ENCODE measurements around the gene LAMC3.

The LAMC3 gene

GRCh38 chr9:131095666-131096268 is 86.8 kb downstream of the LAMC3 start:
- H3K4me2 ChIP-seq, result no peak overlapping the region
- peaks cover 29% of the 10 kb centered on the region for H3K27me3 ChIP-seq (ENCODE audit: insufficient read depth, low read depth)
- no peaks in the 10 kb centered on the region for H3K36me3 ChIP-seq (ENCODE audit: insufficient read depth)
- H3K4me1 ChIP-seq (ENCODE audit: low read depth, poor library complexity, severe bottlenecking), result no peaks in the 10 kb centered on the region
- no peak for TF ChIP-seq CTCF (conservative IDR thresholded peaks at IDR 0.05; ENCODE audit: low read depth, low read length)
- no peak overlapping the region for H2AFZ ChIP-seq (ENCODE audit: low read depth)
- H3K27ac ChIP-seq, result no peak overlapping the region
- H3K79me2 ChIP-seq (ENCODE audit: insufficient read depth, low read depth), result no peaks in the 10 kb centered on the region
- H3K9ac ChIP-seq, result no peak overlapping the region
- H3K4me3 ChIP-seq (IDR thresholded peaks at IDR 0.05; ENCODE audit: insufficient read depth, low read depth, low read length), result no peak overlapping the region
- H4K20me1 ChIP-seq (ENCODE audit: insufficient read depth), result no peaks in the 10 kb centered on the region

GRCh38 chr9:131096269-131097125 is 87.5 kb downstream of the LAMC3 start, which contains the start of gene AIF1L:
Gene AIF1L, plus strand, starts transcription at chr9:131096531. Its CDS starts 99 bp downstream, at chr9:131096630.
- Histone ChIP-seq H3K4me3 (IDR thresholded peaks at IDR 0.05; ENCODE audit: insufficient read depth, low read depth, low read length) (no peak within 1 kb of the TSS), H3K27ac (no peak within 1 kb of the TSS), H3K4me2 (peak within 1 kb of the TSS; percentile 21; the same call in 1 of the 2 replicates), H3K4me1 (ENCODE audit: low read depth, poor library complexity, severe bottlenecking) (no peaks in the 10 kb centered on the region), H3K36me3 (ENCODE audit: insufficient read depth) (no peaks in the 10 kb centered on the region), H4K20me1 (ENCODE audit: insufficient read depth) (no peaks in the 10 kb centered on the region), H2AFZ (ENCODE audit: low read depth) (peak within 1 kb of the TSS; percentile 38; the same call in 1 of the 2 replicates), H3K9ac (no peak within 1 kb of the TSS), H3K27me3 (ENCODE audit: insufficient read depth, low read depth) (peaks cover 29% of the 10 kb centered on the region), H3K79me2 (ENCODE audit: insufficient read depth, low read depth) (no peaks in the 10 kb centered on the region)
- no peak for TF ChIP-seq CTCF (conservative IDR thresholded peaks at IDR 0.05; ENCODE audit: low read depth, low read length)

- no peak overlapping the region for H3K4me3 ChIP-seq (IDR thresholded peaks at IDR 0.05; ENCODE audit: insufficient read depth, low read depth, low read length)
- TF ChIP-seq CTCF (conservative IDR thresholded peaks at IDR 0.05; ENCODE audit: low read depth, low read length), result no peak
- peak overlapping the region; percentile 38; the same call in 1 of the 2 replicates for H2AFZ ChIP-seq (ENCODE audit: low read depth)
- peaks cover 29% of the 10 kb centered on the region for H3K27me3 ChIP-seq (ENCODE audit: insufficient read depth, low read depth)
- no peak overlapping the region for H3K27ac ChIP-seq
- no peaks in the 10 kb centered on the region for H3K4me1 ChIP-seq (ENCODE audit: low read depth, poor library complexity, severe bottlenecking)
- H4K20me1 ChIP-seq (ENCODE audit: insufficient read depth), result no peaks in the 10 kb centered on the region
- no peaks in the 10 kb centered on the region for H3K36me3 ChIP-seq (ENCODE audit: insufficient read depth)
- no peaks in the 10 kb centered on the region for H3K79me2 ChIP-seq (ENCODE audit: insufficient read depth, low read depth)
- no peak overlapping the region; the same call in 1 of the 2 replicates for H3K4me2 ChIP-seq
- no peak overlapping the region for H3K9ac ChIP-seq
These were observed 88.4 kb downstream of the LAMC3 start for GRCh38 chr9:131097126-131097947.

- Histone ChIP-seq H3K4me1 (ENCODE audit: low read depth, poor library complexity, severe bottlenecking) (no peaks in the 10 kb centered on the region), H2AFZ (ENCODE audit: low read depth) (no peak overlapping the region), H3K27ac (no peak overlapping the region), H3K4me3 (IDR thresholded peaks at IDR 0.05; ENCODE audit: insufficient read depth, low read depth, low read length) (no peak overlapping the region), H3K9ac (no peak overlapping the region), H3K27me3 (ENCODE audit: insufficient read depth, low read depth) (peaks cover 29% of the 10 kb centered on the region), H3K36me3 (ENCODE audit: insufficient read depth) (no peaks in the 10 kb centered on the region), H4K20me1 (ENCODE audit: insufficient read depth) (no peaks in the 10 kb centered on the region), H3K79me2 (ENCODE audit: insufficient read depth, low read depth) (no peaks in the 10 kb centered on the region), H3K4me2 (no peak overlapping the region)
- no peak for TF ChIP-seq CTCF (conservative IDR thresholded peaks at IDR 0.05; ENCODE audit: low read depth, low read length)
These were observed 88.9 kb downstream of the LAMC3 start for GRCh38 chr9:131097948-131098278.

All from KMS-11 (cell line).